Endometrium (tissue), 2 donors: ENCODE data around the gene SDR9C7.

Source experiments
- FAIRE-seq: peaks from 2 replicates; lab custom pipeline; 2012; peaks lifted over from hg19 to GRCh38; lab: Jason Lieb, UNC
- donor health status: control.
- donor health status: control.

Gene SDR9C7

DNA sequence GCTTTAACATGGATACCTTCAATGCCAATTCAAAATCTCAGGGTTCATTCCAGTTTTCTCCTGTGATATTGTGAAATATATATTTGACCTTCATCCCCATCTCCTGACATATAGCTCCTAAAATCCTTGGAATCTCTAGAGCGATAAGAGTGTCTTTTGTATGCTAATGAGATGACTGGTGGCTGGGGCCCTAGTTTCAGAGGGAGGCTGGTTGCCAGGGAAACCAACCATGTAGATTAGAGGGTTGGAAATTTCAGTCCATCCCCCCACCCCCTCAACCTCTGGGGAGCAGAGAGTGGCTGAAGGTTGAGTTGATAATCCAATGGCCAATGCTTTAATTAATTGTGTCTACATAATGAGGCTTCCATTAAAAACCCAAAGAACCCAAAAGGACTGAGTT lies 59.4 kb downstream of the SDR9C7 start:
- FAIRE-seq, result no peak

GRCh38 chr12:56873382-56873781 lies 60.8 kb downstream of the SDR9C7 start:
- FAIRE-seq, result no peak
